ENCODE measurements around the gene PIK3CG.

The PIK3CG gene

DNA sequence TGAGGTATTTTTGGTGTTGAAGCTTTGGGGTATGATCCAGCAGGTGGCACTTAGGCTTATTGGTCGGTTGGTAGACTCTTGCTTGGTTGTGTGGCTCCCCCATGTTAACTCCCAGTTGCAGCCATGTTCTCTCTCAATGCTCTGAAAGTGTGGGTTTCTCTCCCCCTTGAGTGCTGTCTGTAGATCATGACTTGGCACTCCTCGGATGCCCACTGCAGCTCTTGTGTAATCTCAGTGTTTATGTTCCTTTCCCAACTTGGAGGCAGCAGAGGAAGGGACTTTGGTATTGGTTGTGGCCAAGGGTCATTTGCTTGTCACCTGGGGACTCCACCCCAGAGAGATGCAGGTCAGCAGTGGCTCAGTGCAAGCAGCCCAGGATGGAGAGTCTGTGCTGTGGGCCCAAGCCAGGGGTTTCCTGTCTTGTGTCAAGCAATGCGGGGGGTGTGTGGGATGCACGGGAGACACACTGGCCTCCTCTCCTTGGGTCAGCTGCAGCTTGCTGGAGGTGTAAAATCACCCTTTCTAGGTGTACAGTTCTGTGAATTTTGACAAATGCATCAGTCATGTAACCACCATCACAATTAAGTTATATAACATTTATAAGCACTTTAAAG, 36.9 kb downstream of the PIK3CG start:
- Mint-ChIP-seq H3K4me1 (no peaks in the 10 kb centered on the region), H3K27ac (no peak overlapping the region), H3K4me3 (no peak overlapping the region), H3K9me3 (peaks cover 6% of the 10 kb centered on the region), H3K36me3 (ENCODE audit: low read depth) (no peaks in the 10 kb centered on the region), H3K27me3 (ENCODE audit: low read depth, poor library complexity) (peaks cover 9% of the 10 kb centered on the region)
- TF ChIP-seq, protein P1, sequence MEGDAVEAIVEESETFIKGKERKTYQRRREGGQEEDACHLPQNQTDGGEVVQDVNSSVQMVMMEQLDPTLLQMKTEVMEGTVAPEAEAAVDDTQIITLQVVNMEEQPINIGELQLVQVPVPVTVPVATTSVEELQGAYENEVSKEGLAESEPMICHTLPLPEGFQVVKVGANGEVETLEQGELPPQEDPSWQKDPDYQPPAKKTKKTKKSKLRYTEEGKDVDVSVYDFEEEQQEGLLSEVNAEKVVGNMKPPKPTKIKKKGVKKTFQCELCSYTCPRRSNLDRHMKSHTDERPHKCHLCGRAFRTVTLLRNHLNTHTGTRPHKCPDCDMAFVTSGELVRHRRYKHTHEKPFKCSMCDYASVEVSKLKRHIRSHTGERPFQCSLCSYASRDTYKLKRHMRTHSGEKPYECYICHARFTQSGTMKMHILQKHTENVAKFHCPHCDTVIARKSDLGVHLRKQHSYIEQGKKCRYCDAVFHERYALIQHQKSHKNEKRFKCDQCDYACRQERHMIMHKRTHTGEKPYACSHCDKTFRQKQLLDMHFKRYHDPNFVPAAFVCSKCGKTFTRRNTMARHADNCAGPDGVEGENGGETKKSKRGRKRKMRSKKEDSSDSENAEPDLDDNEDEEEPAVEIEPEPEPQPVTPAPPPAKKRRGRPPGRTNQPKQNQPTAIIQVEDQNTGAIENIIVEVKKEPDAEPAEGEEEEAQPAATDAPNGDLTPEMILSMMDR (IDR thresholded peaks at IDR 0.05), result no peak
- no peak for DNase-seq

DNA sequence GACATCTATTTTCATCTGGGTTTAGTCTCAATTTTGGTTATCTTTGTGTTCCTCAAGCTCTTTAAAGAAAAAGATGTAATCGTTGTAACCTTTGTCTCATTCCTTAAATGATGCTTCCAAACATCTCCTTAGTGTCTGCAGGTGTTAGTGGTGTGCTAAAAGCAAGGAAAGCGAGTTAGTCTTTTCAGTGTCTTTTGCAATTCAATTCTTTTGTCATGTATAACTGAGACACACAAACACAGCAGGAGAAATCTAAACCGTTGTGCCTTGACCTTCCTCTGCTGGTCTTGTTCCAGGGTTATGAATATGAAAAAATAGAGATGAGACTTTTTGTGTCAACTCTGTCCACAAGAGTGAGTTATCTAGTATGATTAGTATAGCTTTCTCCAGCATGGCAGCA, 40.7 kb downstream of the PIK3CG start:
- Mint-ChIP-seq H3K9me3 (no peaks in the 10 kb centered on the region), H3K27me3 (ENCODE audit: low read depth, poor library complexity) (peaks cover 9% of the 10 kb centered on the region), H3K36me3 (ENCODE audit: low read depth) (no peaks in the 10 kb centered on the region), H3K4me3 (no peak overlapping the region), H3K4me1 (no peaks in the 10 kb centered on the region), H3K27ac (no peak overlapping the region)
- TF ChIP-seq, protein P1 (IDR thresholded peaks at IDR 0.05), result no peak
- no peak for DNase-seq

DNA sequence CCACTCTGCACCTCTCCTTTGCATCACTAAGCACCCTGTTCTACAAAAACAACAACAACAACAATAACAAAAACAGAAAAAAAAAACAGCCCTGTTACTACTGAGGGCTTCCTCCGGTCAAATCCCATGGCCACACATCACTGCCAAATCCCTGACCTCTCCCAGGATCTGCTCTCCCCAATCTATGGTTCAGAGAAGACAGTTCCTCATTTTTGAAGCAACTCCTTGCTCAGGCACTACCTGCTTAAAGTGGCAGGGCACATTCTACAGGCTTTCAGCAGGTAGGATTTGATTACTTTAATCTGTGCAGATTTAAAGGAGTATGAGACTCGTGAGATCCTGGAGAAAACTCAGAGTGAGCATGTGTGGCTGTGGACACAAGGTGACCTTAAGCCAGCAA, 46.9 kb downstream of the PIK3CG start:
- Mint-ChIP-seq H3K4me1 (no peaks in the 10 kb centered on the region), H3K36me3 (ENCODE audit: low read depth) (no peaks in the 10 kb centered on the region), H3K27ac (no peak overlapping the region), H3K27me3 (ENCODE audit: low read depth, poor library complexity) (peaks cover 10% of the 10 kb centered on the region), H3K9me3 (no peaks in the 10 kb centered on the region), H3K4me3 (no peak overlapping the region)
- DNase-seq, result no peak
- TF ChIP-seq, protein P1 (IDR thresholded peaks at IDR 0.05), result no peak

- Mint-ChIP-seq H3K4me3 (no peak overlapping the region), H3K36me3 (ENCODE audit: low read depth) (no peaks in the 10 kb centered on the region), H3K4me1 (no peaks in the 10 kb centered on the region), H3K27me3 (ENCODE audit: low read depth, poor library complexity) (peaks cover 10% of the 10 kb centered on the region), H3K27ac (no peak overlapping the region), H3K9me3 (no peaks in the 10 kb centered on the region)
- TF ChIP-seq, protein P1 (IDR thresholded peaks at IDR 0.05), result no peak
- DNase-seq, result no peak
Observed at GRCh38 chr7:106914018-106914607, 49.0 kb downstream of the PIK3CG start.

GRCh38 chr7:106915407-106915806, 50.3 kb downstream of the PIK3CG start:
- Mint-ChIP-seq H3K4me3 (no peak overlapping the region), H3K9me3 (peaks cover 7% of the 10 kb centered on the region), H3K27ac (no peak overlapping the region), H3K27me3 (ENCODE audit: low read depth, poor library complexity) (peaks cover 15% of the 10 kb centered on the region), H3K4me1 (no peaks in the 10 kb centered on the region), H3K36me3 (ENCODE audit: low read depth) (no peaks in the 10 kb centered on the region)
- TF ChIP-seq, protein P1 (IDR thresholded peaks at IDR 0.05), result no peak
- no peak for DNase-seq

DNA sequence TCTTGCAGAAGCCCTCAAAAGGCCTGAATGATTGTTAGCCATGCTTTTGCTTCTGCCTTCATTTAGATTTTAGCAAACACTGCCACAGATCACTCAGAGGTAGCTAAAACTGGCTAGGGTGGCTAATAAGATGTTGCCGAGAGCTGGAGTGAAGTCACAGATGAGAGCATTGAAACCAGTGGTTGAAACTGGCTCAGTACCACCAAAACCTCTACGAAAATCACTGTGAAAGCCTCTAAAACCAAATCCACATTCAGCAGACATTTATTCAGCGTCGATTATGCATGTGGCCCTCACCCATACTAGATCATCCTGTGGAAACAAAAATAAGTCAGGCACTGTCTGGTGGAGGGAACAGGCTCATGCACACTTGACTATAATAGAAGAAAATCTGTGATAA, 50.8 kb downstream of the PIK3CG start:
- TF ChIP-seq, protein P1 (IDR thresholded peaks at IDR 0.05), result no peak
- no peaks in the 10 kb centered on the region for H3K36me3 Mint-ChIP-seq (ENCODE audit: low read depth)
- no peak overlapping the region for H3K4me3 Mint-ChIP-seq
- H3K4me1 Mint-ChIP-seq, result no peaks in the 10 kb centered on the region
- no peak for DNase-seq
- H3K9me3 Mint-ChIP-seq, result peaks cover 9% of the 10 kb centered on the region
- H3K27me3 Mint-ChIP-seq (ENCODE audit: low read depth, poor library complexity), result peaks cover 12% of the 10 kb centered on the region
- H3K27ac Mint-ChIP-seq, result no peak overlapping the region

Data from nephron progenitor cell (in vitro differentiated cells).